ENCODE measurements around the gene BICD1. TPM values are rescaled to one million over a fixed set of nuclear protein-coding genes. Genes with fewer than 3 reads are reported as not detected.

BICD1 gene
- total RNA-seq, 6 experiments from 2014 or later, result 1.0 to 4.9 (median 2.1) TPM

DNA sequence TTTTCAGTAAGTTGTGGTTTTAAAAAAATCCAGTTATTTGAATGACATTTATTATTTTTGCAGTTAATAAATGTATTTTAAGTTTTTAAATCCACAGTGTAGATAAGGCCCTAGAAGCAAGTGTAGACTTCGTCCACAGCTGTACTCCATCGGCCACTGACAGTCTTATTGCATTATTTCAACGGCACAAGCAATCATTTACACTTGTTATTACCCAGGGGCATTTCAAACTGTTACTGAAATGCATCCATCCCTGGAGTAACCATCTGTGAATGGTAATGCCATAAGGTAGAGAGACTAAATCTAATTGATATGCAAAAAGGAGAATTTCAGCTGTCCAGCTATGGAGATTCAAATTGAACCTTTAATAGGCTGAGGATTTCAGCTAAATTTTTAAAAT lies 48.4 kb downstream of the BICD1 start:
- intact Hi-C loops (cut with DNase I), result no loop called here
- H3K36me3 ChIP-seq, result no peaks in the 10 kb centered on the region
- ATAC-seq (no peak), DNase-seq (no peak)
- H3K4me3 ChIP-seq, result no peak overlapping the region
- H3K9me3 ChIP-seq, result no peaks in the 10 kb centered on the region
- TF ChIP-seq POLR2A (IDR thresholded peaks at IDR 0.05), result no peak
- TF ChIP-seq, protein P1, sequence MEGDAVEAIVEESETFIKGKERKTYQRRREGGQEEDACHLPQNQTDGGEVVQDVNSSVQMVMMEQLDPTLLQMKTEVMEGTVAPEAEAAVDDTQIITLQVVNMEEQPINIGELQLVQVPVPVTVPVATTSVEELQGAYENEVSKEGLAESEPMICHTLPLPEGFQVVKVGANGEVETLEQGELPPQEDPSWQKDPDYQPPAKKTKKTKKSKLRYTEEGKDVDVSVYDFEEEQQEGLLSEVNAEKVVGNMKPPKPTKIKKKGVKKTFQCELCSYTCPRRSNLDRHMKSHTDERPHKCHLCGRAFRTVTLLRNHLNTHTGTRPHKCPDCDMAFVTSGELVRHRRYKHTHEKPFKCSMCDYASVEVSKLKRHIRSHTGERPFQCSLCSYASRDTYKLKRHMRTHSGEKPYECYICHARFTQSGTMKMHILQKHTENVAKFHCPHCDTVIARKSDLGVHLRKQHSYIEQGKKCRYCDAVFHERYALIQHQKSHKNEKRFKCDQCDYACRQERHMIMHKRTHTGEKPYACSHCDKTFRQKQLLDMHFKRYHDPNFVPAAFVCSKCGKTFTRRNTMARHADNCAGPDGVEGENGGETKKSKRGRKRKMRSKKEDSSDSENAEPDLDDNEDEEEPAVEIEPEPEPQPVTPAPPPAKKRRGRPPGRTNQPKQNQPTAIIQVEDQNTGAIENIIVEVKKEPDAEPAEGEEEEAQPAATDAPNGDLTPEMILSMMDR (IDR thresholded peaks at IDR 0.05), result no peak
- no peaks in the 10 kb centered on the region for H3K27me3 ChIP-seq
- no peak overlapping the region for H3K27ac ChIP-seq
- WGBS (ENCODE audit: insufficient coverage, low coverage, low lambda C conversion rate, missing lambda C conversion rate), result 80% methylated on average over 3 of the region's 3 CpGs
- no peaks in the 10 kb centered on the region for H3K4me1 ChIP-seq

- DNase-seq (no peak), ATAC-seq (no peak)
- TF ChIP-seq, protein P1 (IDR thresholded peaks at IDR 0.05), result no peak
- TF ChIP-seq POLR2A (IDR thresholded peaks at IDR 0.05), result no peak
- Histone ChIP-seq H3K36me3 (no peaks in the 10 kb centered on the region), H3K9me3 (no peaks in the 10 kb centered on the region), H3K4me1 (no peaks in the 10 kb centered on the region), H3K27me3 (no peaks in the 10 kb centered on the region), H3K27ac (no peak overlapping the region), H3K4me3 (no peak overlapping the region)
- intact Hi-C loops (cut with DNase I), result no loop called here
- 60% methylated on average over 4 of the region's 4 CpGs for WGBS (ENCODE audit: insufficient coverage, low coverage, low lambda C conversion rate, missing lambda C conversion rate)
Measured at GRCh38 chr12:32155961-32156529, 49.4 kb downstream of the BICD1 start.

DNA sequence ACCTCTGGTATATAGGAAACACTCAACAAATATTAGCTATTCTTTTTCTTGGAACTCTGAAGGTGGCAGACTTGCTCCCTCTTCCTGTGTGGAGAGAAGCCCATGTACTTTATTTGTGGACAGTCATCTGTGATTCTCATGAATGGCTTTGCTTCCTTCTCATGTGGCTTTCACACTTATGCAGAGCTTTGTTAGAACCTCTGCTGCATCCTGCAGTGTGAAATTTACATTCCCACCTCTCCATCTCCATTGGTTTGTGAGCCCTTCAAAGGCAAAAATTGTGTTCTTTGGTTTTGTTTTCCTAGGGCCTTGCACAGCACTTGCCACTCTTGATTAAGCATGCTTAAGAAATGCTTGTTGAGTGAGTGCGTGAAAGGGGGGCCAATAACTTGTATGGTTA lies 51.9 kb downstream of the BICD1 start:
- TF ChIP-seq, protein P1 (IDR thresholded peaks at IDR 0.05), result no peak
- TF ChIP-seq POLR2A (IDR thresholded peaks at IDR 0.05), result no peak
- intact Hi-C loops (cut with DNase I), result no loop called here
- no peaks in the 10 kb centered on the region for H3K36me3 ChIP-seq
- no peaks in the 10 kb centered on the region for H3K27me3 ChIP-seq
- H3K27ac ChIP-seq, result no peak overlapping the region
- H3K4me3 ChIP-seq, result no peak overlapping the region
- H3K9me3 ChIP-seq, result no peaks in the 10 kb centered on the region
- no peaks in the 10 kb centered on the region for H3K4me1 ChIP-seq
- DNase-seq (no peak), ATAC-seq (no peak)
- 90% methylated on average over 1 of the region's 1 CpG for WGBS (ENCODE audit: insufficient coverage, low coverage, low lambda C conversion rate, missing lambda C conversion rate)

DNA sequence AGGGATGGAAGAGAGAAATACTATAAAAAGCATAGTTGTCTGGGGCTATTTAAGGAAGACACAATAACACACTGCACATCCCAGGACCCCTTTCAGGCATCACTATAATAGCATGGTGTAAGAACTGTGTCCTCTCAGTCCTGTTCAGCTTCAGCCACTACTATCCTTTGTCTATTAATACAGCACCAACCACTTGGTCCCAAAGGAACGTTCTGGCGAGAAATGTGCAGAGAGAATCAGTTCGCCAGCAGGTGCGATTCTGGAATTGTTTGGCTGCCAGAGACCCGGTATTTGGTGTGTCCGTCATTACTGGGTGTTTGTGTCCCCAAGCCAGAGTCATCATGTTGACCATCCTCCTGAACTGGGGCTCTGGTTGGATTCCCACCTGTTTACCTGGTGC lies 52.7 kb downstream of the BICD1 start:
- Histone ChIP-seq H3K4me1 (no peaks in the 10 kb centered on the region), H3K9me3 (no peaks in the 10 kb centered on the region), H3K4me3 (no peak overlapping the region), H3K27me3 (no peaks in the 10 kb centered on the region), H3K27ac (no peak overlapping the region), H3K36me3 (no peaks in the 10 kb centered on the region)
- intact Hi-C loops (cut with DNase I), result no loop called here
- DNase-seq, result no peak
- WGBS (ENCODE audit: insufficient coverage, low coverage, low lambda C conversion rate, missing lambda C conversion rate), result no CpG with 5 or more reads among the region's 6 CpGs
- no peak for ATAC-seq
- no peak for TF ChIP-seq POLR2A (IDR thresholded peaks at IDR 0.05)
- TF ChIP-seq, protein P1 (IDR thresholded peaks at IDR 0.05), result no peak

- DNase-seq, result no peak
- H3K4me1 ChIP-seq, result no peaks in the 10 kb centered on the region
- WGBS (ENCODE audit: insufficient coverage, low coverage, low lambda C conversion rate, missing lambda C conversion rate), result 74% methylated on average over 3 of the region's 3 CpGs
- H3K27me3 ChIP-seq, result no peaks in the 10 kb centered on the region
- no peak for ATAC-seq
- H3K27ac ChIP-seq, result no peak overlapping the region
- H3K9me3 ChIP-seq, result no peaks in the 10 kb centered on the region
- H3K4me3 ChIP-seq, result no peak overlapping the region
- TF ChIP-seq, protein P1 (IDR thresholded peaks at IDR 0.05), result no peak
- intact Hi-C loops (cut with DNase I), result no loop called here
- H3K36me3 ChIP-seq, result no peaks in the 10 kb centered on the region
Measured at GRCh38 chr12:32159925-32160324, 53.3 kb downstream of the BICD1 start.

Measured in right lobe of liver (tissue), 6 donors.